Measurements from ENCODE around the gene TPP1.

- TF ChIP-seq CTCF (IDR thresholded peaks at IDR 0.05; ENCODE audit: low read length) (no peak), EZH2phosphoT487 (IDR thresholded peaks at IDR 0.05; ENCODE audit: low read length) (no peak), EZH2 (optimal IDR thresholded peaks at IDR 0.05; ENCODE audit: low read depth, low read length) (no peak)
These were observed 31.8 kb upstream of the TPP1 start for GRCh38 chr11:6650980-6651379.
